Measurements from ENCODE around the gene NDEL1. TPM values are rescaled to one million over a fixed set of nuclear protein-coding genes. Genes with fewer than 3 reads are reported as not detected.

NDEL1 gene
- total RNA-seq, 1 donor from 2014 or later, result 34.1 TPM

- Mint-ChIP-seq H3K4me1 (peaks cover 15% of the 10 kb centered on the region), H3K9me3 (no peaks in the 10 kb centered on the region), H3K27me3 (ENCODE audit: low read depth) (peaks cover 63% of the 10 kb centered on the region), H3K27ac (ENCODE audit: unreplicated experiment) (no peak overlapping the region), H3K4me3 (no peak overlapping the region), H3K36me3 (ENCODE audit: low read depth) (no peaks in the 10 kb centered on the region)
- no peak for DNase-seq (ENCODE audit: low read depth, low spot score)
- no peak for TF ChIP-seq CTCF (conservative IDR thresholded peaks at IDR 0.05)
Measured at GRCh38 chr17:8417806-8418205, 17.9 kb upstream of the NDEL1 start.

- H3K27me3 Mint-ChIP-seq (ENCODE audit: low read depth), result peaks cover 58% of the 10 kb centered on the region
- H3K4me3 Mint-ChIP-seq, result no peak overlapping the region
- H3K27ac Mint-ChIP-seq (ENCODE audit: unreplicated experiment), result no peak overlapping the region
- no peaks in the 10 kb centered on the region for H3K36me3 Mint-ChIP-seq (ENCODE audit: low read depth)
- TF ChIP-seq CTCF (conservative IDR thresholded peaks at IDR 0.05), result no peak
- no peaks in the 10 kb centered on the region for H3K9me3 Mint-ChIP-seq
- peaks cover 15% of the 10 kb centered on the region for H3K4me1 Mint-ChIP-seq
- DNase-seq (ENCODE audit: low read depth, low spot score), result no peak
Measured at GRCh38 chr17:8418471-8418870, 17.2 kb upstream of the NDEL1 start.

GRCh38 chr17:8419305-8419704, 16.4 kb upstream of the NDEL1 start:
- H3K27me3 Mint-ChIP-seq (ENCODE audit: low read depth), result peaks cover 53% of the 10 kb centered on the region
- H3K4me3 Mint-ChIP-seq, result no peak overlapping the region
- no peaks in the 10 kb centered on the region for H3K9me3 Mint-ChIP-seq
- H3K36me3 Mint-ChIP-seq (ENCODE audit: low read depth), result no peaks in the 10 kb centered on the region
- TF ChIP-seq CTCF (conservative IDR thresholded peaks at IDR 0.05), result no peak
- DNase-seq (ENCODE audit: low read depth, low spot score), result no peak
- peaks cover 15% of the 10 kb centered on the region for H3K4me1 Mint-ChIP-seq
- H3K27ac Mint-ChIP-seq (ENCODE audit: unreplicated experiment), result no peak overlapping the region

- DNase-seq (ENCODE audit: low read depth, low spot score), result no peak
- Mint-ChIP-seq H3K27ac (ENCODE audit: unreplicated experiment) (no peak overlapping the region), H3K36me3 (ENCODE audit: low read depth) (no peaks in the 10 kb centered on the region), H3K4me3 (no peak overlapping the region), H3K9me3 (no peaks in the 10 kb centered on the region), H3K4me1 (peaks cover 15% of the 10 kb centered on the region), H3K27me3 (ENCODE audit: low read depth) (peaks cover 47% of the 10 kb centered on the region)
- TF ChIP-seq CTCF (conservative IDR thresholded peaks at IDR 0.05), result no peak
Measured at GRCh38 chr17:8420041-8420934, 15.4 kb upstream of the NDEL1 start.

- no peak for DNase-seq (ENCODE audit: low read depth, low spot score)
- Mint-ChIP-seq H3K9me3 (no peaks in the 10 kb centered on the region), H3K4me1 (peaks cover 15% of the 10 kb centered on the region), H3K27ac (ENCODE audit: unreplicated experiment) (no peak overlapping the region), H3K27me3 (ENCODE audit: low read depth) (peaks cover 38% of the 10 kb centered on the region), H3K4me3 (no peak overlapping the region), H3K36me3 (ENCODE audit: low read depth) (no peaks in the 10 kb centered on the region)
- TF ChIP-seq CTCF (conservative IDR thresholded peaks at IDR 0.05), result no peak
Measured at GRCh38 chr17:8421571-8421970, 14.1 kb upstream of the NDEL1 start.

Measured in neural crest cell (in vitro differentiated cells).